Right lobe of liver (tissue), 4 donors: ENCODE data around the gene TERT.

Experiments used
- POLR2A ChIP-seq: fragments of 450-650 bp; IDR thresholded peaks from one replicate; pipeline ENCODE4 v1.6.1; 2017; ENCODE audit warnings: antibody characterized with exemption, mild to moderate bottlenecking
- TF ChIP-seq, protein P1 (sequence below), 4 donors: fragments of 200-600 bp in 3 of 4; fragments of 450-650 bp in 1 of 4; IDR thresholded peaks; one replicate each; pipeline versions ENCODE4 v1.5.1 to v1.8.0; 2016 to 2022; ENCODE audit warnings: antibody characterized with exemption in 4 of 4, mild to moderate bottlenecking in 2 of 4
- donor health status: DM: no; HTN: no; CAD: no.
- donor health status: DM: no; HTN: no; CAD: no.
- donor health status: DM: no; HTN: yes; CAD: no.

DNA sequence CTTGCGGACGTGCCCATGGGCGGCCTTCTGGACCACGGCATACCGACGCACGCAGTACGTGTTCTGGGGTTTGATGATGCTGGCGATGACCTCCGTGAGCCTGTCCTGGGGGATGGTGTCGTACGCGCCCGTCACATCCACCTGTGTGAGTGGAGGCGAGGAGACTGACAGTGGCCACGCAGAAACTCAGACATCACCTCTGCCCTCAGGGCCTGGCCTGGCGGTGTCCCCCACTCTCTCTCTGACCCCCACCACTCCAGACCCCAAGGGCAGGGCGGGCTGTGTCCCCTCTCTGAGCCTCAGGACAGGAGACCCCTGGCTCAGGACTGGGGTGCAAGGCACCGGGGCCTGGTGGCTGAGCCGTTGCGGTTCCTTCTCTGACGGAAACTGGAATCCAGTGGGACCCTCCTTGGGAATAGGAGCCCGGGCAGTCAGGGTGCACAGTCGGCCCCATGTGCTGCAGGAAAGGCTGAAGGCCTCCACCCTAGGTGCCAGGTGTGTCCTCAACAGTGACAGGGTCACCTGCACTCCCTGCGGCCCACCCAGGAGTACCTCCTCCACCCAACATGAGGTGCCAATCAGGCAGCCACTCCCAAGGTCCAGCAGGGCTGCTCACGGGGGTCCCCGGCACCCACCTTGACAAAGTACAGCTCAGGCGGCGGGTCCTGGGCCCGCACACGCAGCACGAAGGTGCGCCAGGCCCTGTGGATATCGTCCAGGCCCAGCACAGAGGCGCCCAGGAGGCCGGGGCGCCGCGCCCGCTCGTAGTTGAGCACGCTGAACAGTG lies 16.0 kb downstream of the TERT start:
- TF ChIP-seq POLR2A = no peak
- TF ChIP-seq, protein P1, sequence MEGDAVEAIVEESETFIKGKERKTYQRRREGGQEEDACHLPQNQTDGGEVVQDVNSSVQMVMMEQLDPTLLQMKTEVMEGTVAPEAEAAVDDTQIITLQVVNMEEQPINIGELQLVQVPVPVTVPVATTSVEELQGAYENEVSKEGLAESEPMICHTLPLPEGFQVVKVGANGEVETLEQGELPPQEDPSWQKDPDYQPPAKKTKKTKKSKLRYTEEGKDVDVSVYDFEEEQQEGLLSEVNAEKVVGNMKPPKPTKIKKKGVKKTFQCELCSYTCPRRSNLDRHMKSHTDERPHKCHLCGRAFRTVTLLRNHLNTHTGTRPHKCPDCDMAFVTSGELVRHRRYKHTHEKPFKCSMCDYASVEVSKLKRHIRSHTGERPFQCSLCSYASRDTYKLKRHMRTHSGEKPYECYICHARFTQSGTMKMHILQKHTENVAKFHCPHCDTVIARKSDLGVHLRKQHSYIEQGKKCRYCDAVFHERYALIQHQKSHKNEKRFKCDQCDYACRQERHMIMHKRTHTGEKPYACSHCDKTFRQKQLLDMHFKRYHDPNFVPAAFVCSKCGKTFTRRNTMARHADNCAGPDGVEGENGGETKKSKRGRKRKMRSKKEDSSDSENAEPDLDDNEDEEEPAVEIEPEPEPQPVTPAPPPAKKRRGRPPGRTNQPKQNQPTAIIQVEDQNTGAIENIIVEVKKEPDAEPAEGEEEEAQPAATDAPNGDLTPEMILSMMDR (IDR thresholded peaks at IDR 0.05) = no peak
